Body of pancreas (tissue), 4 donors: Measurements from ENCODE around the gene TMEM63A. TPM values are rescaled to one million over a fixed set of nuclear protein-coding genes. Genes with fewer than 3 reads are reported as not detected.

Experiments used
- ATAC-seq: fragments of 150-250 bp; one replicate; pipeline ENCODE4 v1.9.1; 2016
- DNase-seq, 4 donors: peaks; one replicate each; pipeline ENCODE4 v3.0.0-alpha.2; 2019
- H3K27ac ChIP-seq, 4 donors: fragments of 200-600 bp; sonication (generic); 1 replicate in 3 of 4; 2 replicates in 1 of 4; pipeline versions ENCODE4 v1.5.1 to v1.6.1; 2016 to 2019; ENCODE audit warnings: mild to moderate bottlenecking in 1 of 4, mixed read lengths in 1 of 4, moderate library complexity in 1 of 4
- H3K27me3 ChIP-seq, 2 donors: fragments of 200-600 bp; sonication (generic); one replicate each; pipeline ENCODE4 v1.6.0; 2016; ENCODE audit warnings: mild to moderate bottlenecking in 1 of 2
- H3K36me3 ChIP-seq, 2 donors: fragments of 200-600 bp; sonication (generic); replicated peaks in 1 of 2; 2 replicates each; pipeline ENCODE4 v1.5.1; 2016; ENCODE audit warnings: low read depth in 2 of 2; ENCODE audit not compliant: insufficient read depth in 1 of 2
- H3K4me1 ChIP-seq: fragments of 200-600 bp; sonication (generic); one replicate; pipeline ENCODE4 v1.6.0; 2016
- H3K4me3 ChIP-seq, 2 donors: fragments of 200-600 bp; sonication (generic); 1 replicate in 1 of 2; 2 replicates in 1 of 2; pipeline ENCODE4 v1.5.1; 2016 to 2019
- H3K9me3 ChIP-seq, 3 donors: fragments of 200-600 bp; sonication (generic); 1 replicate in 2 of 3; 2 replicates in 1 of 3; pipeline ENCODE4 v1.5.1; 2016
- POLR2A ChIP-seq, 3 donors: fragments of 450-650 bp; IDR thresholded peaks; one replicate each; pipeline ENCODE4 v1.6.1; 2016; ENCODE audit warnings: antibody characterized with exemption in 3 of 3, mild to moderate bottlenecking in 2 of 3
- WGBS, 2 donors: methylation state at CpG; one replicate each; pipeline ENCODE4 v1.1.5; 2017; 5-methylcytosine and 5-hydroxymethylcytosine counted together
- intact Hi-C: fragments of 100-400 bp; cut with DNase I; formaldehyde crosslinking; loops from one replicate; pipeline ENCODE4 v1.15.1; 2023
- total RNA-seq, 2 donors: library from RNA; depleted of rRNA; stranded (reverse); fragments of >200 nt; gene quantifications; one replicate each; pipeline ENCODE4 v1.1.0, GENCODE V29; 2016
- TF ChIP-seq, protein P1 (sequence below), 7 experiments: fragments of 450-650 bp in 4 of 7; fragments of 200-600 bp in 3 of 7; sonication (generic) in 3 of 7; IDR thresholded peaks; one replicate each; pipeline ENCODE4 v1.5.1; 2016 to 2019; ENCODE audit warnings: antibody characterized with exemption in 7 of 7

The TMEM63A gene
- total RNA-seq, 2 donors from 2014 or later: 129 to 217 TPM

DNA sequence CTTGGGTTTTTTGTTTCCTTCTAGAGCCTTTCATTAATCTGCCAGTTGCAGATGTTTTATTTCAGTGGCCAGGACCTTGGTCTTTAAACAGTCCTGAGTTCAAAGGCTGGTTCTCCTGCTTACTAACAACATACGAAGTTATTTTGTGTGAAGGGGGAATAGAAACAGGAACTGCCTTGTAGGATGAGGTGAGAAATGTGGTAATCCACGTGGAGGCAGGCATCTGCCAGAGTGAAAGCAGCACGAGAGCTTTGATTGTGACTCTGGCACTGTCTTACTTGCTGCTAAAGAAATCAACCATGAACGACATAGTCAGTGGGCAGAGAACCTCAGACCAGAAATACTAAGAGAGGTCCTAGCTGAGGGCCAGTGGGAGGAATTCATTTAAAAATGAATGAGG, 30.4 kb downstream of the TMEM63A start:
- Histone ChIP-seq H3K36me3 (peaks cover 0 to 14% of the 10 kb centered on the region in 2 donors), H3K9me3 (no peaks in the 10 kb centered on the region), H3K4me1 (peaks cover 31% of the 10 kb centered on the region), H3K27me3 (no peaks in the 10 kb centered on the region), H3K27ac (peak overlapping the region in 3 of 4 donors; percentile 46 to 54 (median 50)), H3K4me3 (no peak overlapping the region)
- DNase-seq (no peak), ATAC-seq (no peak)
- 18 to 25% methylated on average over 4 of the region's 4 CpGs for WGBS, 2 donors
- no peak for TF ChIP-seq POLR2A (IDR thresholded peaks at IDR 0.05)
- TF ChIP-seq, protein P1, sequence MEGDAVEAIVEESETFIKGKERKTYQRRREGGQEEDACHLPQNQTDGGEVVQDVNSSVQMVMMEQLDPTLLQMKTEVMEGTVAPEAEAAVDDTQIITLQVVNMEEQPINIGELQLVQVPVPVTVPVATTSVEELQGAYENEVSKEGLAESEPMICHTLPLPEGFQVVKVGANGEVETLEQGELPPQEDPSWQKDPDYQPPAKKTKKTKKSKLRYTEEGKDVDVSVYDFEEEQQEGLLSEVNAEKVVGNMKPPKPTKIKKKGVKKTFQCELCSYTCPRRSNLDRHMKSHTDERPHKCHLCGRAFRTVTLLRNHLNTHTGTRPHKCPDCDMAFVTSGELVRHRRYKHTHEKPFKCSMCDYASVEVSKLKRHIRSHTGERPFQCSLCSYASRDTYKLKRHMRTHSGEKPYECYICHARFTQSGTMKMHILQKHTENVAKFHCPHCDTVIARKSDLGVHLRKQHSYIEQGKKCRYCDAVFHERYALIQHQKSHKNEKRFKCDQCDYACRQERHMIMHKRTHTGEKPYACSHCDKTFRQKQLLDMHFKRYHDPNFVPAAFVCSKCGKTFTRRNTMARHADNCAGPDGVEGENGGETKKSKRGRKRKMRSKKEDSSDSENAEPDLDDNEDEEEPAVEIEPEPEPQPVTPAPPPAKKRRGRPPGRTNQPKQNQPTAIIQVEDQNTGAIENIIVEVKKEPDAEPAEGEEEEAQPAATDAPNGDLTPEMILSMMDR (IDR thresholded peaks at IDR 0.05): no peak
- intact Hi-C loops: no loop called here

DNA sequence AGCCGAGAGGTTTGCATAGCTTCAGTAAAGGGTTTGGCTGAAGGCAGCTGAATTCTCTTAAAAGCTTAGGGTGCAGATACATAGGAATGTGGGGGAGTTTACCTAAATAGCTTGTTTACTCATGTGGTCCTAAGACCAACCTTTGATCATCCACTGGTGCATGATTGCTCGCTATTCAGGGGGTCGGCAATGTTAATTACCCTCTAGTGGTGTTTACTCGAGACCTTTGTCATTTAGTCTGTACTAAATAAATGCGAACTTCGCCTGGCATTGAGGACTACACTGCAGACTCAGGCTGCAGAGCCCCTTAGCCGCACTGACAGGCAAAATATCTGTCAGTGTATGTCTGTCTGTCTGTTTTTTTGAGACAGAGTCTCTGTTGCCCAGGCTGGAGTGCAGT, 31.8 kb downstream of the TMEM63A start:
- H3K27me3 ChIP-seq: no peaks in the 10 kb centered on the region
- no peak for TF ChIP-seq POLR2A (IDR thresholded peaks at IDR 0.05)
- TF ChIP-seq, protein P1 (IDR thresholded peaks at IDR 0.05): no peak
- intact Hi-C loops: no loop called here
- DNase-seq (no peak), ATAC-seq (no peak)
- peaks cover 0 to 17% of the 10 kb centered on the region in 2 donors for H3K36me3 ChIP-seq
- no peak overlapping the region for H3K4me3 ChIP-seq
- 93 to 96% methylated on average over 7 of the region's 7 CpGs for WGBS, 2 donors
- no peak overlapping the region for H3K27ac ChIP-seq
- peaks cover 41% of the 10 kb centered on the region for H3K4me1 ChIP-seq
- H3K9me3 ChIP-seq: no peaks in the 10 kb centered on the region

DNA sequence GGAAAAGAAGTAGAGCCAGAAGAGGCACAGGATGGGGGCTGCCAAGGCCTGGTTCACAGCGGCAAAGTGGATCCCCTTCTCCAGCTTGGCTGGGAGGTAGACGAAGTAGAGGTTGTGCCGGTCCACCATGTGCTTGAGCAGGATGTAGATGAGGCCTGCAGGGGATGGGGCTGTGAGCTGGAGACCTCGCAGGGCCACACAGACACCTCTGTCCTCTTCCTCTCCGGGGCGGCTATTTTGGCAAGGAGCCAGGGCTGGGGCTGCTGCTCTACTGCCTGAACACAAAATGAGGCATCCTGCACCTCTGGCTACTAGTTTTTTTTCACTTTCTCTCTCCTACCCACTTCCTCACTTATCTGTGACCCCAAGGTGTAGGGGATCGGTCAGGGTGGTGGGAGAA, 32.3 kb downstream of the TMEM63A start:
- DNase-seq: peak in 3 of 4 donors; percentile 43 to 48 (median 45)
- intact Hi-C loops: no loop called here
- WGBS, 2 donors: 60 to 80% methylated on average over 7 of the region's 7 CpGs

DNA sequence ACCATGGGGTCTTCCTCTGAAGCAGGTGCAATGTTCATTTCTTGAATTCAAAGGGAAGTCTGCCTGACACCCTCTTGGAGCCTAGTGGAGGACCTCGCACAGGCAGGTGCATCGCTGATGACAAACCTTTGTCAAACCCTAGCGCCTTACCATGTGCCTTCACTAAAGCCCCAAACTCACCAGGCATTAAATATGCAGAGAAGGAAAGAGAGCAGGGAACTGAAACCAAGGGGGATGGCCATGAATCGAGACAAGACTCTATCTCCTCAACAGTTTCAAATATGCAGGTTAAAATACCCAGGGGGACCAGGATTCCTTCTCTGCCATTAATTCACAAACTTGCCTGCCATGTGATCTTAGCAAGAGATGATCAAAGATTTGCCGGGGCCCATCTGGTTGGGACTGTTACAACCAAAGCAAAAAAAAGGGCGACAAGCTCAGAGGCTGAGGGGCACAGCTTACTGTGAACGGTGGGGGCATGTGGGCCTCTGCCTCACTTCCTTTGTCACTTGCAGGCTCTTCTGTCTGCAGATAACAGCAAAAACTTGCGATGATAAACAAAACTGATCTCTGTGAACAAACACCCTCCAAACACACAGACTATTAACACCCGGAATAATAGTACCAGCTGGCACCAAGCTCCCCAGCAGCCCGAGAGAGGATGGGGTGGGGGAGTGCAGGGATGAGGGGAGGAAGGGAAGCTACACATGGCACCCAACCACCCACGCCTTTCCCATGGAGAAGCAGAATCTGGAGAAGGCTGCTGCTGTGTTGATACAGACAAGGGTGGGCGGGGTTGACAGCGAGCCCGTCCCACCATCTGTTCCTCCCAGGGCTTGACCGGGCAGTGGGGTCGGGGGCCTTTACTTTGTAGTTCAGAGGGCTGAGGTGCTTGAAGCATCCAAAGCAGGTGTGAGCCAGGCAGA, 33.9 kb downstream of the TMEM63A start:
- WGBS, 2 donors: 60 to 67% methylated on average over 9 to 16 of the region's 16 CpGs
- Histone ChIP-seq H3K9me3 (no peaks in the 10 kb centered on the region), H3K27ac (peak overlapping the region in 3 of 4 donors; percentile 49 to 64 (median 55)), H3K27me3 (no peaks in the 10 kb centered on the region), H3K4me3 (no peak overlapping the region), H3K4me1 (peaks cover 42% of the 10 kb centered on the region), H3K36me3 (peaks cover 7% of the 10 kb centered on the region in 2 donors)
- ATAC-seq (no peak), DNase-seq (no peak)
- TF ChIP-seq, protein P1 (IDR thresholded peaks at IDR 0.05): no peak
- no peak for TF ChIP-seq POLR2A (IDR thresholded peaks at IDR 0.05)
- intact Hi-C loops: no loop called here

More for the DNA sequence above, 32.3 kb downstream of the TMEM63A start:
- Histone ChIP-seq H3K27me3 (no peaks in the 10 kb centered on the region), H3K9me3 (no peaks in the 10 kb centered on the region), H3K36me3 (peaks cover 1 to 15% of the 10 kb centered on the region in 2 donors), H3K4me3 (no peak overlapping the region), H3K27ac (peak overlapping the region in 1 of 4 donors; percentile 29), H3K4me1 (peaks cover 42% of the 10 kb centered on the region)
- ATAC-seq: no peak
- TF ChIP-seq, protein P1 (IDR thresholded peaks at IDR 0.05): no peak
- TF ChIP-seq POLR2A (IDR thresholded peaks at IDR 0.05): no peak
